Psoas muscle (tissue), 8 donors: ENCODE data around the gene PIGP. TPM values are rescaled to one million over a fixed set of nuclear protein-coding genes. Genes with fewer than 3 reads are reported as not detected.

ENCODE experiments used
- ATAC-seq, 4 donors: fragments of 200-7000 bp; cut with Tn5 transposase; one replicate each; pipeline ENCODE4 v1.9.1; 2020; ENCODE audit warnings: moderate library complexity in 3 of 4, mild to moderate bottlenecking in 2 of 4
- DNase-seq, 2 donors: peaks; one replicate each; pipeline ENCODE4 v3.0.0-alpha.2; 2020
- H3K27ac ChIP-seq: fragments of 200-600 bp; one replicate; pipeline ENCODE4 v1.8.0; 2022
- H3K27me3 ChIP-seq, 3 donors: fragments of 200-600 bp in 1 of 3; one replicate each; pipeline versions ENCODE4 v1.6.1 to v1.8.0; 2013 to 2022; ENCODE audit warnings: low read length in 2 of 3, mild to moderate bottlenecking in 2 of 3, moderate library complexity in 1 of 3; ENCODE audit not compliant: insufficient read depth in 3 of 3
- H3K36me3 ChIP-seq, 2 donors: fragments of 200-600 bp in 1 of 2; one replicate each; pipeline versions ENCODE4 v1.6.1 to v1.8.0; 2013 to 2022; ENCODE audit warnings: low read depth in 1 of 2, mild to moderate bottlenecking in 1 of 2, moderate library complexity in 1 of 2; ENCODE audit not compliant: insufficient read depth in 1 of 2
- H3K4me1 ChIP-seq: fragments of 200-600 bp; one replicate; pipeline ENCODE4 v1.8.0; 2022
- H3K4me3 ChIP-seq: fragments of 200-600 bp; one replicate; pipeline ENCODE4 v1.8.0; 2022; ENCODE audit warnings: mild to moderate bottlenecking
- H3K9me3 ChIP-seq: fragments of 200-600 bp; one replicate; pipeline ENCODE4 v1.8.0; 2022
- CTCF ChIP-seq: fragments of 200-600 bp; IDR thresholded peaks from one replicate; pipeline ENCODE4 v1.8.0; 2022; ENCODE audit warnings: antibody characterized with exemption
- WGBS, 3 donors: extraction: QIAGEN DNeasy Blood & Tissue Kit; methylation state at CpG; one replicate each; pipeline versions ENCODE4 v1.1.6 to v1.1.7; 2013; 5-methylcytosine and 5-hydroxymethylcytosine counted together
- intact Hi-C, 2 donors: fragments of 100-400 bp; cut with DNase I; formaldehyde crosslinking; loops; one replicate each; pipeline versions ENCODE4 v1.11.0 to v1.14.2; 2022
- polyA plus RNA-seq, 3 donors: library from polyadenylated mRNA; stranded (reverse); fragments of 200-250 nt; gene quantifications; one replicate each; pipeline ENCODE4 v1.2.3, GENCODE V29; 2013
- total RNA-seq, 4 donors: library from RNA; stranded (reverse); fragmentation: NEBNext Ultra II Directional in 2 of 4; extraction: Animal tissue kit (Norgen Biotek cat#: 25700) in 2 of 4; gene quantifications; one replicate each; pipeline versions ENCODE4 v1.2.1 to v1.2.4, GENCODE V29; 2021 to 2023
- donor health status: healthy with polysubstance abuse.
- donor health status: DM: no; HTN: no; CAD: no; lungs with moderate emphysema.
- donor health status: Bipolar disorder and iron deficiency.
- donor health status: healthy.
- donor health status: DM: yes; HTN: yes; CAD: no.
- donor health status: DM: no; HTN: no; CAD: no.
- donor health status: DM: no; HTN: no; CAD: no.
- donor health status: DM: yes; HTN: yes; CAD: no.

PIGP gene
- total and polyA plus RNA-seq, 7 donors = 23.0 to 46.9 (median 29.6) TPM

- Histone ChIP-seq H3K9me3 (no peaks in the 10 kb centered on the region), H3K27me3 (no peaks in the 10 kb centered on the region), H3K4me3 (no peak overlapping the region), H3K27ac (no peak overlapping the region), H3K4me1 (no peaks in the 10 kb centered on the region), H3K36me3 (no peaks in the 10 kb centered on the region)
- DNase-seq (no peak), ATAC-seq (no peak)
- intact Hi-C loops = no loop called here
- 70 to 84% (median 71%) methylated on average over 4 of the region's 4 CpGs for WGBS, 3 donors
- no peak for TF ChIP-seq CTCF
Observed at GRCh38 chr21:37032877-37033471, 39.9 kb downstream of the PIGP start.

DNA sequence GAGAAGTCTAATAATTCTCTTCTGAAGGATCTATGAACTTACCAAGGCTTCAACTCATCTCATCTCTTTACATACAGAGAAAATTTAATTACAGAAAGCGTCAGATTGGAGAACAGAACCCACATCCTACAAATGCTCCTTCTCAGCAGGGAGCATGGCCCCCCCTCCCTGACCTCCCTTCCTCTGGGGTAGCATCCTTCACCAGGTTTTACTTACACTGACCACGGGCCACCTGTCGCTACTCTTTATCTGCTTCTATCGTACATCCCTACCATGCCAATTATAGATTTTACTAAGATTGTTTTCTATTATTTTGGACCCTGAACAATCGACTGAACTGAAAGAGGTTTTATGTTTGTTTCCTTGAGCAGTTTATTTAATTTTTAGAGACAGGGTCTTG lies 40.6 kb downstream of the PIGP start:
- no peak overlapping the region for H3K27ac ChIP-seq
- no peaks in the 10 kb centered on the region for H3K36me3 ChIP-seq
- H3K4me1 ChIP-seq = no peaks in the 10 kb centered on the region
- intact Hi-C loops = no loop called here
- no peaks in the 10 kb centered on the region for H3K27me3 ChIP-seq
- ATAC-seq (no peak), DNase-seq (no peak)
- no peak overlapping the region for H3K4me3 ChIP-seq
- WGBS, 3 donors = 74 to 78% (median 77%) methylated on average over 5 of the region's 5 CpGs
- no peaks in the 10 kb centered on the region for H3K9me3 ChIP-seq
- TF ChIP-seq CTCF = no peak

DNA sequence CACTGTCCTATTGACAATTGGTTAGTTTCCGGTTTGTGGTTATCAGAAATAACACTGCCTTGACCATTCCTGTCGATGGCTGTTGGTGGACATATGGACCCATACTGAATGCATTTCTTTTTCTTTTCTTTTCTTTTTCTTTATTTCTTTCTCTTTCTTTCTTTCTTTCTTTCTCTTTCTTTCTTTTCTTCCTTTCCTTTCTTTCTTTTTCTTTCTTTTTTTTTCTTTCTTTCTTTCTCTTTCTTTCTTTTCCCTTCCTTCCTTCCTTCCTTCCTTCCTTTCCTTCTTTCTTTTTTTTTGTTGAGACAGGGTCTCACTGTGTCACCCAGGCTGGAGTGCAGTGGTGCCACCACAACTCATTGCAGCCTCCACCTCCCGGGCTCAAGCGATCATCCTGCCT lies 42.0 kb downstream of the PIGP start:
- 92 to 97% (median 95%) methylated on average over 4 of the region's 4 CpGs for WGBS, 3 donors
- no peaks in the 10 kb centered on the region for H3K36me3 ChIP-seq
- H3K27ac ChIP-seq = no peak overlapping the region
- DNase-seq (no peak), ATAC-seq (no peak)
- no peaks in the 10 kb centered on the region for H3K9me3 ChIP-seq
- H3K4me3 ChIP-seq = no peak overlapping the region
- H3K4me1 ChIP-seq = no peaks in the 10 kb centered on the region
- intact Hi-C loops = no loop called here
- no peaks in the 10 kb centered on the region for H3K27me3 ChIP-seq
- TF ChIP-seq CTCF = no peak

DNA sequence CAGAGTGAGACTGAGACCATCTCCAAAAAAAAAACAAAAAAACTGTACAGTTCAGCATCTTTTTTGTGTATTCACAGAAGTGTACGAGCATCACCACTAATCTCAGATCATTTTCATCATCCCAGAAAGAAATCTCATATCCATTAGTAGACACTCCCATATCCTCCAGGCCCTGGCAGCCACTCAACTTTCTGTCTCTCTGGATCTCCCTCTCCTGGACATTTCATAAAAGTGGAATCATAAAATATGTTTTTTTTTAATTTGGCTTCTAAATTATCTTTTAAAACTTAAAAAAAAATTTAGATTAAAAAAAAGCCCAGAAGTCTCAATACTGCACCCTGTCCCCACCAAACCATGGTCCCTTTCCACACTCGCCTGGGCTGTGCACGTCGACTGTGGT lies 44.3 kb downstream of the PIGP start:
- DNase-seq (no peak), ATAC-seq (no peak)
- H3K27me3 ChIP-seq = no peaks in the 10 kb centered on the region
- no peak overlapping the region for H3K4me3 ChIP-seq
- H3K36me3 ChIP-seq = no peaks in the 10 kb centered on the region
- no peak overlapping the region for H3K27ac ChIP-seq
- 83 to 86% (median 83%) methylated on average over 4 of the region's 4 CpGs for WGBS, 3 donors
- H3K9me3 ChIP-seq = no peaks in the 10 kb centered on the region
- no peak for TF ChIP-seq CTCF
- intact Hi-C loops = no loop called here
- no peaks in the 10 kb centered on the region for H3K4me1 ChIP-seq

DNA sequence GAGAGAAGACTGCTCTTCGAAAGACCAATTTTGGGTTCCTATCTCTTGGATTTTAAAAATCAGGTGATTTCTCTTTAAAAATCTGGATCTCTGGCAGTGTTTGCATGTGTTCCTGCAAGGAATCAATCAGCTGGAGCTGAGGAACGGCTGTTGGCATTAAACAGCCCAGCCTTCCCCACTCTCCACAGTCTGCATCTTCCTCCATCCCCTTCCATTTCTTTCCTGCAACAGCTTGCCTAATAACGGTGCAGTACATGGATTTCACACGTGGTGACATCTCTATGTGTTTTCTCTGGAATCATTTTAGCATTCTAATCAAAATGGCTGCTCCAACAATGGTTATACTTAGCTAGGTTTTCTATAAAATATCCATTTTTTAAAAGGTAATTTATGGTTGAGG lies 46.4 kb downstream of the PIGP start:
- no peak for TF ChIP-seq CTCF
- DNase-seq = no peak
- no peaks in the 10 kb centered on the region for H3K36me3 ChIP-seq
- H3K9me3 ChIP-seq = no peaks in the 10 kb centered on the region
- intact Hi-C loops = no loop called here
- no peaks in the 10 kb centered on the region for H3K4me1 ChIP-seq
- WGBS, 3 donors = 34 to 40% (median 35%) methylated on average over 4 of the region's 4 CpGs
- no peak overlapping the region for H3K27ac ChIP-seq
- H3K27me3 ChIP-seq = no peaks in the 10 kb centered on the region
- ATAC-seq = no peak
- no peak overlapping the region for H3K4me3 ChIP-seq
